HL-60/S4 treated with phorbol 12-myristate 13-acetate at 8.2 ng/mL for 4 days and 3 days (cell line): ENCODE measurements around the gene PSG5.
"Not testable (repeated sequence)": the region's sequence is repeated elsewhere in the genome, so short reads cannot be mapped to it uniquely, and the experiment has no call there.

Experiments
- in situ Hi-C: fragments of 300-500 bp; cut with MboI; formaldehyde crosslinking; loops from 2 replicates; pipeline ENCODE4 v1.15.0; 2022; ENCODE audit warnings: low sequenced_read_pairs

Gene PSG5

DNA sequence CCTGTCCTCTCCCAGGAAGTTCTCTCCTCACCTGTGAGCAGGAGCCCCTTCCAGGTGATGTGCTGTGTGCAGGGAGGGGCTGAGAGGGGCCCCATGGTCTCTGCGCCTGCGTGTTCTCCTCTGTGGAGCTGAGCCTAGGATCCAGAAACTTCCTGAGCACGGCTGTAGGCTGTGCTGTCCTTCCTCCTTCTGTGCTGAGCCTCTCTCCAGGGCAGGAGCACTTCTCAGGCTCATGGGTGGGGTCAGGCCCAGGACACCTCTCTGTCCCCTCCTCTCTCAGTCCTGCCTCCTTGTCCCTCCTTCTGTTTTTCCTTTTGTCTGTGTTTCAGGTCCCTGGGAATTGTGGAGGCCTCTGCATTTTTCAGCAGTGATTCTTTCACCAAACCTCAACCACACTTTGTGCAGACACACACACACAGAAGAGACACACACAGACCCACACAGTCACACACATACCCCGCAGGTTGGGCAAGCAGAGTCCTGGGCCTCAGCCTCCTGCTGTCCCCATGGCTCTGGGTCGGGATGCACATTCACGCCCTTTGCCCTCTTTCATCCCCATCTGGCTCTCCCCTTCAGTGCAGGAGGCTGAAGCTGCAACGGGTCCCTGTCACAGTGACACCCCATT lies at the start of gene PSG5:
TSS of gene PSG5 (minus strand) at position 226 of the 625 bp plus-strand sequence. CDS start at position 95, 131 bp downstream.
- in situ Hi-C loops = not testable (repeated sequence)

GRCh38 chr19:43235686-43236085 lies 49.4 kb upstream of the PSG5 start:
- in situ Hi-C loops = not testable (repeated sequence)

- in situ Hi-C loops = no loop called here
These were observed 43.0 kb upstream of the PSG5 start for GRCh38 chr19:43229315-43229714.

- in situ Hi-C loops = not testable (repeated sequence)
These were observed 42.4 kb upstream of the PSG5 start for GRCh38 chr19:43228730-43229129.

GRCh38 chr19:43226986-43227385 lies 40.6 kb upstream of the PSG5 start:
- in situ Hi-C loops = not testable (repeated sequence)

- in situ Hi-C loops = no loop called here
These were observed 38.5 kb upstream of the PSG5 start for GRCh38 chr19:43224855-43225253.

DNA sequence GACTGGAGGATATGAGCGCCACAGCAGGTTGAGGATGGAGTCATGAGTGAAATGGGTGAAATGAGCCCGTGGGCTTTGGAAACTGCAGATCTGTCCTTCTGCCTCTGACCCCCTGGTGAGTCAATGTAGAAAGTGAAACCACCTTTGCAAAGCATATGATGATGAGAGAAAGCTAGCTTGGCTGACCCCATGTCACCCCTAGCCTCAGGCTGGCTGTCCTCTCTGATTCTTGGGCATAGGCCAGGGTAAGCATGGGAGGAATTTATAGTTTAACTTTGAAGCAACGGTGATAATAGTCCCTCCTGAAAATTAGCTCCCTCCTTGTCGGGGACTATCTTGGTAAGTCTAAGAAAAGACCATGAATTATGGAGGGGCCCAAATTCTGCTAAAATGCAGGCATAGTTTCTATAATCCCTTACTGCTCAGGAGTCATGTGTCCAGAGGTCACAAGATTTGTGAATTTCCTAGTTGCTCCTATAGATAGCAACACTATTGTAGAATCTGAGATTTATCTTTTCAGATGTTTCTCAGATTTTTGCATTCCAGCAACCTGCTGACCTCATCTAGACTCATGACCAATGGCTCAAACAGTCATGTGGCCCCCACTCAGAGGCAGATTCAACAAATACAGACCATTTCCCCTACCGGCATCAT lies 38.0 kb upstream of the PSG5 start:
- in situ Hi-C loops = not testable (repeated sequence)

GRCh38 chr19:43221891-43222290 lies 35.6 kb upstream of the PSG5 start:
- in situ Hi-C loops = not testable (repeated sequence)

DNA sequence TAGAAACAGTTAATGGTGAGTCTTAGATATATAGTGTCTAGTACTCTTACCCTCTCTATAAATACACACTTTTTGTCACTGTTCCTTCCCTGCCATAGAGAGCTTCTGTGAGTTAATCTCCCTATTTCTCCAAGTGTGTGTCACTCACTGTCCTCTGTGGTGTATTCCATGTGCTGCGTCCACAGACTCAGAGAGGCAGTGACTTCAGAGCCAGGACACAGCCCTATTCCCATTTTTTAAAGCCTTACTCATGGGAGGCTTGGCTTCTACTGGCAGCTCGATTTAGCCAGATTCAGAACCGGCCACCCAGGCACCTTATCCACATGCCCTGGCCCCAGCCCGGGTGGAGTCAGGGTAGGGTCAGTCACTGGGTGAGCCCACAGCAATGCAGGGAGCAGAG lies 32.8 kb upstream of the PSG5 start:
- in situ Hi-C loops = not testable (repeated sequence)

- in situ Hi-C loops = not testable (repeated sequence)
These were observed 29.5 kb upstream of the PSG5 start for GRCh38 chr19:43215881-43216280.

GRCh38 chr19:43207991-43208390 lies 21.7 kb upstream of the PSG5 start:
- in situ Hi-C loops = no loop called here

GRCh38 chr19:43207174-43207573 lies 20.8 kb upstream of the PSG5 start:
- in situ Hi-C loops = not testable (repeated sequence)

DNA sequence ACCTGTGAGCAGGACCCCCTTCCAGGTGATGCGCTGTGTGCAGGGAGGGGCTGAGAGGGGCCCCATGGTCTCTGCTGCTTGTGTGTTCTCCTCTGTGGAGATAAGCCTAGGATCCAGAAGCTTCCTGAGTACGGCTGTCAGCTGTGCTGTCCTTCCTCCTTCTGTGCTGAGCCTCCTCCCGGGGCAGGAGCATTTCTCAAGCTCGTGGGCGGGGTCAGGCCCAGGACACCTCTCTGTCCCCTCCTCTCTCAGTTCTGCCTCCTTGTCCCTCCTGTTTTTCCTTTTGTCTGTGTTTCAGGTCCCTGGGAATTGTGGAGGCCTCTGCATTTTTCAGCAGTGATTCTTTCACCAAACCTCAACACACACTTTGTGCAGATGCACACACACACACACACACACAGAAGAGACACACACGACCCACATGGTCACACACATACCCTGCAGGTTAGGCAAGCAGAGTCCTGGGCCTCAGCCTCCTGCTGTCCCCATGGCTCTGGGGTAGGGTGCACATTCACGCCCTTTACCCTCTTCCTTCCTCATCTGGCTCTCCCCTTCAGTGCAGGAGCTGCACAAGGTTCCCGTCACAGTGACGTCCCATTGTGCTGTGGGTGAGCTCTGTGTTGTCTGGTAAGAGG lies 19.3 kb upstream of the PSG5 start, which contains the start of gene PSG4:
TSS of gene PSG4 (minus strand) at position 168 of the 635 bp plus-strand sequence. CDS start at position 66, 102 bp downstream.
- in situ Hi-C loops = not testable (repeated sequence)

DNA sequence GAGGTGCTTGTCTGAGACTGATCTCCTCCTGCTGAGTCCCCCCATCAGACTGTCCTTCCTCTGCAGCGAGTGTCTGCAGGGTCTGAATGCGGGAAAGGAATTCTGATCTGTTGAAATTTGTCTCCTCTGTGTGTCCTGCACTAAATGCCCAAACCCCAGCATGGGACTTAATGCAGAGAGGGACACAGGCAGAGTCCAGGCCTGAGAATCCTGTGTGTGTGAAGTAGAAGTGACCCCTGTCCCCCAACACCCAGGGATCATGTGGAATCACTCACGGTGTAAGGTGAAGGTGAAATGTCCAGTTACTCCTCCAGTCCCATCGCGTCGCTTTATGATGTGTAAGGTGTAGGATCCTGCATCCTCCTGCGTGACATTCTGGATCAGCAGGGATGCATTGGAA lies 17.3 kb upstream of the PSG5 start:
- in situ Hi-C loops = not testable (repeated sequence)

DNA sequence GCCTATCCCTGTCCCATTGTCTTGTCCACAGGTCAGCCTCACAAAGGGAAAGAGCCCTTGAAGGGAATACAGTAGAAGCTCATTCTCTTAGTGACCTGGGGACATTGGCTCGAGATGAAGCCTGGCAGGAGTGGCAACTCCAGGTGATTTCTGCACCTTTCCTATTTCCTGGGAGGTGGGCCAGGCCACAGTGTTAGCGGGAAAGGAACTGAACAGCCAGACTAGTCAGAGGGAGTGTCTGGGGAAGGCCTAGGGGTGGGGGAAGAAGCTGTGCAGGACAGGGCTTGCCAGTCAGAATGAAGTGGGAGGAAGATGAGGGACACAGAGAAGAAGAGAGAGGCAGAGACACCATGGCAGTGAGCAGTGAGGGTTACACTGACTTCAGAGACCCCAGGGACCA lies 15.6 kb upstream of the PSG5 start:
- in situ Hi-C loops = not testable (repeated sequence)

DNA sequence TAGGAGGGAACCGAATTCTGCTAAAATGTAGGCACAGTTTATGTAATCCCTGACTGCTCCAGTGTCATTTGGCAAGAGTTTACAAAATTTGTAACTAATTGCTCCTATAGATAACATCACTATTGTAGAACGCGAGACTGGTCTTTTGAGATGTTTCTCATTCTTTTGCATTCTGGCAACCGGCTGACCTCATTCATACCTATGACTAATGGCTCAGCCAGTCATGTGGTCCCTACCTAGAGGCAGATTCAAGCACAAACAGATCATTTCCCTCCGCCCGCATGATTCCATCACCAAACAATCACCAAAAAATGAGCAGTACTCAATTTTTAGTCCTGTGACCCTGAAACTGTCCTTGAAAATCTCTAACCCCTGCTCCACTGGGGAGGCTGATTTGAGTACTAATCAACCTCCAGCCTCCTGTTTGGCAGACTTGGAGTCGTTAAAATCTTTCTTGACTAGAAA lies 15.0 kb upstream of the PSG5 start:
- in situ Hi-C loops = not testable (repeated sequence)

GRCh38 chr19:43198686-43199419 lies 12.5 kb upstream of the PSG5 start:
- in situ Hi-C loops = not testable (repeated sequence)

DNA sequence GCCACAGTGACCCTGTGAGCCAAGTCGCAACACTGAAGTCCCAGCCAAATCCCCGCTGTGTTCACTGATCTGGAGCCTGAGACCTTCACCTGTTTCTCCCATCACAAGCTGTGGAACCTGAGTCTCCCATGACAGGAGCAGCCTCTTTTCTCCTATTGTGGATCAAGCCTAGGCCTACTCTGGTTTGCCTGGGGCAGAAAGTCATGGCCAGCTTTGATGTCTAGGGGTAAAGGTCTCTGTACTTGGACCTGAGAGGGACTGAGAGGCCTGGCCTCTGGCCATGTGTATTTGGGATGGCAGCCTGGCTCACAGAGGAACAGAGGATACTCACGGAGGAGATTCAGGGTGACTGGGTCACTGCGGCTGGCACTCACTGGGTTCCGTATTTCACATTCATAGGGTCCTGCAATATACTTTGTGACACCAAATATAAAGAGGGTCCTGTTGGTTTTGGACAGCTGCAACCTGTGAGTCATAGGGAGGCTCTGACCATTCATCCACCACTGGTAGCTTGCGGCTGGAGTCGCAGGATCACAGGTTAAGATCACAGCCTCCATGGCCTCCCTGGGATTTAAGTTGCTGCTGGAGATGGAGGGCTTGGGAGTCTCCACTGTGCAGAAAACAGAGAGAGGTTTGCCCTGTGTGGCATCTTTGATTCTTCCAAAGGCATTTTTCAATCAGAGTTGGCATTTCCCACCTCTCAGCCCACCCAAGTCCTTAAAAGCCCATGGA lies 11.5 kb upstream of the PSG5 start:
- in situ Hi-C loops = not testable (repeated sequence)

- in situ Hi-C loops = not testable (repeated sequence)
These were observed 8.1 kb upstream of the PSG5 start for GRCh38 chr19:43194397-43194796.

- in situ Hi-C loops = not testable (repeated sequence)
These were observed 6.2 kb upstream of the PSG5 start for GRCh38 chr19:43192381-43193155.
